Prostate gland (tissue), 2 donors: ENCODE measurements around the gene CASP3.

Experiments
- CTCF ChIP-seq, 4 experiments: fragments of 200-600 bp in 2 of 4; fragments of 450-650 bp in 2 of 4; sonication (generic) in 2 of 4; IDR thresholded peaks; 1 replicate in 3 of 4; 2 replicates in 1 of 4; pipeline ENCODE4 v1.5.1; 2016 to 2019; ENCODE audit warnings: antibody characterized with exemption in 4 of 4, mild to moderate bottlenecking in 2 of 4, moderate library complexity in 2 of 4
- POLR2A ChIP-seq: fragments of 450-650 bp; IDR thresholded peaks from one replicate; pipeline ENCODE4 v1.6.1; 2016; ENCODE audit warnings: antibody characterized with exemption, mild to moderate bottlenecking
- POLR2AphosphoS5 ChIP-seq: sonication (generic); formaldehyde crosslinking; IDR thresholded peaks from one replicate; pipeline ENCODE4 v1.6.1; 2017; ENCODE audit warnings: antibody characterized with exemption

- TF ChIP-seq CTCF (IDR thresholded peaks at IDR 0.05), result no peak
- TF ChIP-seq POLR2AphosphoS5, result no peak
- no peak for TF ChIP-seq POLR2A
Observed at GRCh38 chr4:184621518-184621917, 27.7 kb downstream of the CASP3 start.
